Panc1 (cell line): ENCODE measurements around the gene MDM2.

ENCODE experiments used
- POLR2AphosphoS5 ChIP-seq: IDR thresholded peaks from 2 replicates; pipeline ENCODE4 v1.6.1; 2012; ENCODE audit warnings: mild to moderate bottlenecking, low read depth, low read length, moderate library complexity
- SIN3A ChIP-seq: IDR thresholded peaks from 2 replicates; pipeline ENCODE4 v1.6.1; 2012; ENCODE audit warnings: low read depth, mild to moderate bottlenecking, low read length, moderate library complexity, borderline replicate concordance; ENCODE audit not compliant: insufficient read depth
- TCF7L2 ChIP-seq: IDR thresholded peaks from 2 replicates; pipeline ENCODE4 v1.6.1; 2011; ENCODE audit warnings: mild to moderate bottlenecking, low read depth, low read length, inconsistent platforms
- TF ChIP-seq, protein P1 (sequence below): fragments of 450-650 bp; IDR thresholded peaks from 2 replicates; pipeline ENCODE4 v1.5.1; 2017; ENCODE audit warnings: mild to moderate bottlenecking
- TF ChIP-seq, protein P2 (sequence below), 2 experiments: IDR thresholded peaks; 2 replicates each; pipeline ENCODE4 v1.6.1; 2011 to 2012; ENCODE audit warnings: low read depth in 2 of 2, control low read depth in 1 of 2, low read length in 1 of 2, mild to moderate bottlenecking in 1 of 2, moderate library complexity in 1 of 2; ENCODE audit not compliant: insufficient read depth in 1 of 2

DNA sequence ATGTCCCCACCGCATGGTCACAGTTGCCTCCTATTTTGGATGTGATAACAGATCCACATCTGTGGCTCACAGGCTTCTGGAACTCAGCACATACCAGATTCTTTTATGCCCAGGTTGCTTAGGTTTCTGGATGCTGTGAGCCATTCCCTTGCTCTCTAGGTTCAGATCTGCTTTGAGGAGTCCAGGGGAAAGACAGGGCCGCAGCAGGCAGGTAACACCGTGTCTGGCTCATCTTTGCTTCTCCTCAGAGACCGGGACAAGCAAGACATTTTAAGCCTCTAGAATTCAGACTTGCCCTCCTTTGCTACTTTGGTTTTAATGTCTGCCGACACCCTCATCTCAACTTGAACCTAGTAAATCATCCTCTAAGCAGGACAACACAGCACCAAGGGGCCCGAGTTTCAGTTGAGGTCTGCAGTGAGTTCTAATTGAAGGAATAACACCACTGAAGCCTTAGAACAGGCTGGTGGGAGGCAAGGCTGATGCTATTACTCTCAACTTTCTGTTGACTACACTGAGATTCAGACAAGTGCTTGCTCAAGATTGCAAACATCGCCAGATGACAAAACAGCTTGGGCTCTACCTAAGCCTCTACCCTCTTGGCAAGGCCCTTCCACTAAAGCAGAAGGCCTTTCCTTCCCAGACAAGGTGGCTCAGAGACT is 55.3 kb downstream of the MDM2 start:
- TF ChIP-seq, protein P1, sequence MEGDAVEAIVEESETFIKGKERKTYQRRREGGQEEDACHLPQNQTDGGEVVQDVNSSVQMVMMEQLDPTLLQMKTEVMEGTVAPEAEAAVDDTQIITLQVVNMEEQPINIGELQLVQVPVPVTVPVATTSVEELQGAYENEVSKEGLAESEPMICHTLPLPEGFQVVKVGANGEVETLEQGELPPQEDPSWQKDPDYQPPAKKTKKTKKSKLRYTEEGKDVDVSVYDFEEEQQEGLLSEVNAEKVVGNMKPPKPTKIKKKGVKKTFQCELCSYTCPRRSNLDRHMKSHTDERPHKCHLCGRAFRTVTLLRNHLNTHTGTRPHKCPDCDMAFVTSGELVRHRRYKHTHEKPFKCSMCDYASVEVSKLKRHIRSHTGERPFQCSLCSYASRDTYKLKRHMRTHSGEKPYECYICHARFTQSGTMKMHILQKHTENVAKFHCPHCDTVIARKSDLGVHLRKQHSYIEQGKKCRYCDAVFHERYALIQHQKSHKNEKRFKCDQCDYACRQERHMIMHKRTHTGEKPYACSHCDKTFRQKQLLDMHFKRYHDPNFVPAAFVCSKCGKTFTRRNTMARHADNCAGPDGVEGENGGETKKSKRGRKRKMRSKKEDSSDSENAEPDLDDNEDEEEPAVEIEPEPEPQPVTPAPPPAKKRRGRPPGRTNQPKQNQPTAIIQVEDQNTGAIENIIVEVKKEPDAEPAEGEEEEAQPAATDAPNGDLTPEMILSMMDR: no peak
- TF ChIP-seq POLR2AphosphoS5: no peak
- TF ChIP-seq, protein P2, sequence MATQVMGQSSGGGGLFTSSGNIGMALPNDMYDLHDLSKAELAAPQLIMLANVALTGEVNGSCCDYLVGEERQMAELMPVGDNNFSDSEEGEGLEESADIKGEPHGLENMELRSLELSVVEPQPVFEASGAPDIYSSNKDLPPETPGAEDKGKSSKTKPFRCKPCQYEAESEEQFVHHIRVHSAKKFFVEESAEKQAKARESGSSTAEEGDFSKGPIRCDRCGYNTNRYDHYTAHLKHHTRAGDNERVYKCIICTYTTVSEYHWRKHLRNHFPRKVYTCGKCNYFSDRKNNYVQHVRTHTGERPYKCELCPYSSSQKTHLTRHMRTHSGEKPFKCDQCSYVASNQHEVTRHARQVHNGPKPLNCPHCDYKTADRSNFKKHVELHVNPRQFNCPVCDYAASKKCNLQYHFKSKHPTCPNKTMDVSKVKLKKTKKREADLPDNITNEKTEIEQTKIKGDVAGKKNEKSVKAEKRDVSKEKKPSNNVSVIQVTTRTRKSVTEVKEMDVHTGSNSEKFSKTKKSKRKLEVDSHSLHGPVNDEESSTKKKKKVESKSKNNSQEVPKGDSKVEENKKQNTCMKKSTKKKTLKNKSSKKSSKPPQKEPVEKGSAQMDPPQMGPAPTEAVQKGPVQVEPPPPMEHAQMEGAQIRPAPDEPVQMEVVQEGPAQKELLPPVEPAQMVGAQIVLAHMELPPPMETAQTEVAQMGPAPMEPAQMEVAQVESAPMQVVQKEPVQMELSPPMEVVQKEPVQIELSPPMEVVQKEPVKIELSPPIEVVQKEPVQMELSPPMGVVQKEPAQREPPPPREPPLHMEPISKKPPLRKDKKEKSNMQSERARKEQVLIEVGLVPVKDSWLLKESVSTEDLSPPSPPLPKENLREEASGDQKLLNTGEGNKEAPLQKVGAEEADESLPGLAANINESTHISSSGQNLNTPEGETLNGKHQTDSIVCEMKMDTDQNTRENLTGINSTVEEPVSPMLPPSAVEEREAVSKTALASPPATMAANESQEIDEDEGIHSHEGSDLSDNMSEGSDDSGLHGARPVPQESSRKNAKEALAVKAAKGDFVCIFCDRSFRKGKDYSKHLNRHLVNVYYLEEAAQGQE (IDR thresholded peaks at IDR 0.05; ENCODE audit: insufficient read depth in 1 of 2, low read depth in 2 of 2, low read length in 1 of 2): no peak
- no peak for TF ChIP-seq SIN3A
- TF ChIP-seq TCF7L2: no peak
